Measurements from ENCODE around the gene ATP10D.

Gene ATP10D

DNA sequence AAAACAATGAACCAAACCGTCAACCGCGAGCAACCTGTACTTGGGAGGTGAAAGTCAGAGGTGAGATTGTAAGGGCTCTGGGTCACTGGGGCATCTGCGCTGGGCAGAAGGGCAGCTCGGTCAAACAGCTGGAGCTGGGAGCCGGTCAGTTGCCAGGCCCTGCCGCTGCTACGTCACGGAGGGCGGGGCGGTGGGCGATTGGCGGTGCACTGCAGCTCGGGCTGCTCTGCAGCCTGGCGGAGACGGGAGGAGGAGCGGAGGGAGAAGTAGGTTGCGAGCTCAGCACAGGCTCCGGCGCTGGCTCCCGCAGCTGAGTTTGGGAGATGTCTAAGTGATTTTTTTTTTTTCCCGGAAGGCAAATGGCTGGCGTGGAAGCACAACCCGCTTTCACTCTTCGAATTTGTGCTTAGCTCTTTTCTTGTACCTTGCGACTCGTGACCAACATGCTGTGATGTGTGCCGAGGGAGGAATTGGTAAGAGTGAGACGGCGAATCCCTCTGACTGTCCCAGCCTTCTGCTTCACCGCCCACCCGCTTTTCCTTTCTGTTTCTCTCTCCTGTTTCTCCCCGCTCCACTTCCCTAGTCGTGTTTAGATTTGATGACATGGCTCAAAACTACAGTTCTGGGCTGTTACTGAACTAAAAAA lies at the start of gene ATP10D:
Gene ATP10D (plus strand): TSS at position 229 of the 646 bp plus-strand sequence. CDS start 27,266 bp downstream, outside the sequence.
- DNase-seq = peak; percentile 58 to 97 (median 90)

DNA sequence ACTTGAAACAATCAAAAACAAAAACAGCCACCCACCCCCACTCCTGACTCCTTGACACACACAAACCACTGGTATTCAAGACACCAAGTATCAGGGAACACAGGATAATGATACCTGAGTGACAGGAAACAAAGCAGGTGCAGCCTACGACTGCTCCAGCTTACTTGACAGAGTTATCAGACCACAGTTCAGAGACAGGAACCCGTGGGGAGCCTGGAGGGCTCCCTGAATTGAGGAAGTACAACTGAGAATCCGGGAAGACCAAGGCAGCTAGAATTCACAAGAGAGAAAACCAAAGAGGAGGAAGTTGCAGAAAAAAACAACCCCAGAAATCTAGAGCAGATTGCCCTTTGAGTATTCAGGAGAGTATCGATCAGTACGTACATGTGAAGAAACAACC lies 42.1 kb upstream of the ATP10D start:
- DNase-seq = peak in 8 of 56 donors; percentile 0 to 12 (median 4)

DNA sequence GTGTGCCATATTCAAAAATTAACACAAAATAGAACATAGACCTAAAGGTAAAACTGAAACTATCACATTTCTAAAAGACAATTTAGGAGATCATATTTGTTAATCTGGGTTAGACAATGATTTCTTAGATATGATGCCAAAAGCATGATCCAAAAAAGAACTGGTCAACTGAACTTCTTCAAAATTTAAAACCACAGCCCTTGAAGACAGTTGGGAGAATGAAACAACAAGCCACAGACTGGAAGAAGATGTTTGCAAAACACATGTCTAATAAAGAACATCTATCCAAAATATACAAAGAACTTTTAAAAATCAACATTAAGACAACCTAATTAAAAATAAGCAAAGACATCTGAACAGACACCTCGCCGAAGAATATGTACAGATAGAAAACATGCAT lies 41.0 kb upstream of the ATP10D start:
- DNase-seq = no peak

DNA sequence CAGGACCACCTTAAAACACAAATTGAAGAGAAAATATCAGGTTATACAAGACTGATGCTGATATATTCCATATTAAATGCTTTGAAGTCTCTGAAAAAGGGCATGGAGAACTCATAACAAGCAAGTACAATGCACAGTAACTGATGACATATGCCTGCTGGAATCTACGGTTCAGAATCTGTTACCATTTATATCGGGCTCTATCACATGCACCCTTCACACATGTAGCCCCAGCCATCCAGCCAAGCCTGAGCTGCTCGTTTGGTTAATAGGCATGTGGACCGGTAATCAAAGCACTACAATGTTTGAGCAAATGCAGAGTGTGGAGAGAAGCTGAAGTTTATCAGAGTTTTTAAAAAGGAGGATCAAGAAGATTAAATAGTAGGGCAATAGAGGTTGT lies 33.4 kb upstream of the ATP10D start:
- no peak for DNase-seq

DNA sequence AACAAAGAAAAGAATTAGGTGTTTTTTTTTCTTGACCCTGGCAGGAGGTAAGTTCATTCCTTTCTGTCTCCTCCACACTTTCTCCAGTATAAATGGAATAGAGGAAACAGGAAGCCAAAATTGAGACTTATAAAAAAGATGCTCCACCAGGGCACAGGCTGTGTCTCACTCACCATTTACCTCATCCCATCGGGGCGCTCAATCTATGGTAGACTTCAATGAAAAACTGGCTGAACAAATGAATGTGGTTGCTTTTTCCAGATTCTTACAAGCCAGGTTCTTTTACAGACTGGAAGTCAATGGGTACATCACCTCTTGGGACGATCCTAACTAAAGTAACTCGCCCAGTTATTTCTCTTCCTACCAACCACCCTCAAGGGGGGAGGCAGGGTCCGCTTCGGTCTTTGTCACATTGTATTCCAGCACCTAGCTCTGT lies 22.3 kb upstream of the ATP10D start:
- DNase-seq = peak in 1 of 56 donors; percentile 52

DNA sequence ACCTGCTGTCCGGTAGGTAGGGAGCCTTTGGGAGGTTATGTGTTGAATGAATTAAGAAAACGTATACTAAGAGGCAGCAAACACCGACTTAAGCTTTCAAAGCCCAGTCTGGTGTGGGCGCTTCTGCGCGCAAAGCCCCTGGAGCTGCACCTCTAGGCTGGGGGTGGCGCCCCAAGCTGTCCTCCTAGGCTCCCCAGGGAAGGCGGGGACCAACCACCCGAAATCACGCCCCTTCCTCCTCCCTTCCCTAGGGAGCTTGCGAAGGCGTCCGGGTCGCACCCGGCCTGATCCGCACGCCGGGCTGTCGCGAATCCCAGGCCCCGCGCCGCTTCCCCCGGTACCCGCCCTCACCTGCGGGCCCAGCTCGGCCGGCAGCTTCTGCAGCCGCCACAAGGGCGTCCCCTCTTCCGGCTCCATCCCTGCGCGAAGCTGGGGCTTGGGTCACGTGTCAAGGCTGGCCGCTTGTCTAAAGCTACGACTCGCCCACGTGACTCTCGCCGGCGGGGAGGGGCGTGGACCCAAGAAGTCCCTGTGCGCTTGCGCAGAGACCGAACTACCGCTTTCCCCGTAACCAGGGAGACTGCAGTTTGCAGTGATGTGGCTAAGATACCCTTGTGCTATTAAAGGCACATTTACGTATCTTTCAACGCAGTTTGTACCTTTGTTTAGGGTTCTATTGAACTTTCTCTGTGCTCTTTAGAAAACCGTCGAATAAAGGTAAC lies 21.7 kb upstream of the ATP10D start, which contains the start of gene COMMD8:
Gene COMMD8 (minus strand): TSS at position 468 of the 722 bp plus-strand sequence. CDS start 51 bp downstream, at position 417.
- peak; percentile 64 to 98 (median 93) for DNase-seq

DNA sequence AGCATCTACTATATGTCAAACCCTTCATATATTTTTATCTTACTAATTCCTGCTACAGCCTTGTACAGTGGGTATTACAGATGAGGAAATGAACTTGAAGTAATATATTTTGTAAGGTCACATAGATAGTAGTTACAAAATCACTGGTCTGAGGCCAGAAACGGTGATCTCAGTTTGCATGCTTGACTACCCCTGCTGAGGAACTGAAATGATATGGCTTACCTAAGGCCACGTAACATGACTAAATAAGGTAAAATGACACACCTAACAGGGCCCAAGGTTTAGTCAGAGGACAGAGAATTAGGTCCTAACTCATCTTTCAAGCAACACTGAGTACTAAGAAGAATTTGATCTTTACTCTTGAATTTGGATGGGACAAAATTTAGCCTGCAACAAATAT lies 20.1 kb upstream of the ATP10D start:
- no peak for DNase-seq

DNA sequence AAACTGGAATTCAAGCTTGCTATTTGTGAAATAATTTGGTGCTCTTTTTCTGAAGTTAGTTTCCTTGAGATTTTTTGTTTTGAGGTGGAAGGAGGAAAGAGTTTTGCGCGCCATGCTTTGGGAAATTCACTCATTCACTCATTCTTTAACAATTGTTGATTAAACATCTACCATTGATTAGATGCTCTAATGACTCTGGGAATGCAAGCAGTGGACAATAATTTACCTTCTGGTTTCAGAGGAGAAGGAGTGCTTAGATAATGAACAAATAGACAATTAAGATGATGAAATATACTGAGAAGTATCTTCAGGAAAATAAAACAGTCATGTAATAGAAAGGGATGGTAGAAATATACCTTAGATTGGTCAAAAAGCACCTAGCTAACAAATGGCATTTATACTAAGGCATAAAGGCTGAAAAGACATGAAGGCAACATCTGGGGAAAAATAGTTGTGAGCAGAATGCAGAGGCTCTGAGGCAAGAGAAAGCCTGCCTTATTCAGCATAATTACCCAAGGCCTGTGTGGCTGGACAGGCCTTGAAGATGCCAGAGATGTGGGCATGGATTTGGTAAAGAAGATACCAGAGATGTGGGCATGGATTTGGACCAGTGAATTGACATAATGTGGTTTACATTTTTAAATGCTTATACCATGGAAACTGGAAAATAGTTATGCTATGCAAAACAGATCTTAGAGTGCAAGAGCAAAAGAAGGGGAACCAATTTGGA lies 18.9 kb upstream of the ATP10D start:
- no peak for DNase-seq

DNA sequence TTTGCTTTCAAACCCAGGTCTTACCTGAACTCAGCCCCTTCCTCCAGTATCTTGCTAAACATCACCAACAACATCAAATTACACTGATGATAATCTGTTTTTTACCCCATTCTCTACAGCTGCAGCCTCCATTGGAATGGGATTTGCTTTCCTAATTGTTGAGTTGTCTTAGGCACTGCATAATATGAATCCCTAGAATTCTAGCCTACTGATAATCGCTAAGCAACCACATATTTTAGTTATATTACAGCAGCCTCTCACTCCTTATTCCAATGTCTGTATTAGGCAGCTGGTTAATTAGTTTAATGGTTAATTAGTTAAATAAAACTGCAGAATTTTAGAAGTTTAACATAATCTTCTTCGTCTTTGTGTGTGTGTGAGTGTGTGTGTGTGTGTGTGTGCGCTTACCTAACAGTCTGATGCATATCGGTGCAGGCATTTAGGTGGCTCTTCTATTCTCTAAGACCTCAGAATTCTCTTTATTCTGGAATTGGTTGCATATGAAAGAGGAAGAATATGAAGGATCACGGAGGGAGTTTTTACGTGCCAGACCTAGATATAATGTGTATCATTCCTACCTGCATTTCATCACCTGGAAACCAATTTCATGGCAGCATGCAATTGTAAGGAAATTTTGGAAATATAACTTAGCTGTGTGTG lies 16.2 kb upstream of the ATP10D start:
- DNase-seq = no peak

DNA sequence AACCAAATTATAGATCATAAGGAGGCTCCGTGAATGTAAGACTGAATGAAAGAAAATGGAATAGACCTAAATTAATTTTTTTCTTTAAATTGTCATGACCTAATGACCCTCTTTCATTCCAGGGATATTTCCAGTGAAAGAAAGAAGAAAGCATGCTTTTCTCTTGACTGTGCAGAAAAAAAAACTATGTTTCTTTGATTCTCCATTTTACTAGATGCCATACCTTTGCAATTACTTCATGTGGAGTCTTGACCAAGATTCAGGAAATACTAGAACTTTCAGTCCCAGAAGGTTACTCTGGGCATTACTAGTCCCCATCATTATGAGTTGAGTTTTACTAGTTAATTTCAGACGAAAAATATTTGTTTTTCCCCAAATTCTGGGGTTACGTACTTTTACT lies 15.1 kb upstream of the ATP10D start:
- no peak for DNase-seq

DNA sequence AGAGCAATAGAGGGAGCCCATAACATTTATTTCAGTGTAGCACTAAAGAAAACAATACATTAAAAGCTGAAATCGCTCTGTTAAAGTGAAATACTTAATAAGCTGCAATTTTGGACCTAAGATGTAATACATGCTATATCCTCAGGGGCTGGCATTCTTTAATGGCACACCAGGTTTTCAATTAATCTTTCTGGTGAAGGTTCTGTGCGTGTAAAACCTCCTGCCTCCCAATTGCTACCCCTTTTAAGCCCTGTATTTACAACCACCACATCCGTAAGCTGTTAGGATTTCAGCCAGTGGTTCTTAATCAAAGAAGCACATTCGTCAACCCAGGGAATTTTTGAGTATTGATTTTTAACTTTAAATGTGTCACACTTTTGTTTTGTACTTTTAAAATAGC lies 14.0 kb upstream of the ATP10D start:
- no peak for DNase-seq

DNA sequence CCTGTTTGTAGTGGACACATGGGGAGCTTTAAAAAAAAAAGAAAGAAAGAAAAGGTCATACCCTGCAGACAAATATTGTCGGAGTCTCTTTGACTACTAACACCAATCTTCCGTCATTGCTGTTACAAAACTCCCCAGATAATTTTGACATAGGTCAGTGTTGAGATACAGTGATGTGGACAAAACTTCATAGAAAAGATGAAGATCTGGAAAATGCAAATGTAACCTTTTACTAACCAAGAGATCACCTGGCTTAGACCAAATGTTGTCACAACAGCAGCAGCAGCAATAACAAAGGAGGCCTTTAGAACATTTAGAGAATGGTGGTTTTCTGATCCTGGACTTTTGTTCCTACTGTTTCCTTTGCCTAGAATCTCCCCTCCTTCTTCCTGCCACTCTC lies 13.5 kb upstream of the ATP10D start:
- no peak for DNase-seq

DNA sequence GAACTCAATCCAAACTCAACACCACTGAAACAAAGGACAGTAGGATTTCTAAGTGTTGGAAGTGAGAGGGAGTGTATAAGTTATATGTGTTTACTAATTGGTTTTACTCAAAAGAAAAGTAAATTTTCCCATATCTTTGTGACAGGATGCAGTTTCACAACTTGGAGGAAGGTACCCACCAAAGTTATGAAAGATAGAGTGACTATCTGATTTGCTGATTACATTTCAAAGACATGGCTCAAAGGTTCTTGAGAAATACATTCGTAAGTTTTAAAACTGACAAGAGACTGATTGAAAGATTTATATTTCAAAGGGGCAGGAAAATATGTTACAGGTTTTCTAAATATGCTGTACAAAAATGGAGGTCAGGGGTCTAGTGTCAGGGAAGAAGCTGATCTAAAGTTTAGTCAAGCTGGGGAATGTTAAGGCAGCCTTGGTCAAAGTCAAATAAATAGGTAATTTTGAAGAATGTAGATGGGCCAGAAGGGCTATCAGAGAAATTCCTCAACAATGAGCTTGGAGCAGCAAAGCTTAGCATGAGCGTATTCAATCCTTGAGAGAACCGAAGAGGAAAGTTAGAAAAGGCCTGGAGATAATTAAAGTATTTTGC lies 11.8 kb upstream of the ATP10D start:
- DNase-seq = no peak

DNA sequence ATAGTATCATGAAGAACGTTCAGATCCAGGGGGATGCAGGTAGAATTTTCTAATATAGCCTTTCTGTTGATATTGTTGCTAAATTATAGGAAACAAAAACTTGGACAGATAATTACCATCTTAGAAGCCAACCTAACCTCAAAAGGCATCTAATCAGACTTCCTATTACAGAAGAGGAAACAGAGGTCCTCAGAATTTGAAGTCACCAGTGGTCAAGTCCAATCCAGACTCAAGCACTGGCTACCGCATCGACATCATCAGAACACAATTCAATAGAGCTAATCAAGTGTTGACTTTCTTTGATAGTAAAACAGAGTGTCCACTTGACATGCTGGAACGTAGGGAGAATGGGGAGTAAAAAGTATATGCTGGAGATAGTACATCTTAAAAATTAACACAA lies 10.3 kb upstream of the ATP10D start:
- no peak for DNase-seq

DNA sequence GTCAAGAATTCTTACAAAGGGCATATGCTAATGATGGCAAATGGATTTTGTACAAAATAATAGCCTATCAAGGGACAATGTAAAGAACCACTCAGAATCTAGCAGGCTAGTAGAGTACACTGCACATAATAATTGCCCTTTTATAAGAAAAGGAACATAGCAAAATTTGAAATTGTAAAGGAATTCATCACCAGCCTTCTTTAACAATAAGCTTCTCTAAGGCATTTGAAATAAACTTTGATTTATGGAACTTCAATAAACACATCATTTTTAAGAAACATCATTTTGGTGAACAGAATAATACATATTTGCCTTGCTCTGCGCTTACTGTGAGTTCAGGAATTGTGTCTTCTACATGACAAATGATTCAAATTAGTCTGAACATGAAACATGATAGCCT lies 9.7 kb upstream of the ATP10D start:
- no peak for DNase-seq

DNA sequence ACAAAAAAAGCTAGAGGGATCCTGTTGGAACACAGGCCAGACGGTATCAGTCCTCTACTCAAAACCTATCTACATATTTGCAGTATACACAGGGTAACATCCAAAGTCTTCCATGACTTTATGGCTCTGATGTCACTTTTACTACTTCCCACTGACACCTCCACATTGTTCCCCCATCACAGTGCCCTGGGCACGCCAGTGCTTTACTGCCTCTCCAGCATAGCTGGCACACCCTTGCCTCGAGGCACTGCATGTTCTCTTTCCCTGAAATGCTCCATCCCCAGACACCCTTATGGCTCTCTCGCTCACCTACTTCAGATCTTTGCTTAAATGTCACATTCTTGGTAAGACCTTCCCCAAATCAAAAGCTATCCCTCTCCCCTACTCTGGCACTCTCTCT lies 6.3 kb upstream of the ATP10D start:
- DNase-seq = no peak

DNA sequence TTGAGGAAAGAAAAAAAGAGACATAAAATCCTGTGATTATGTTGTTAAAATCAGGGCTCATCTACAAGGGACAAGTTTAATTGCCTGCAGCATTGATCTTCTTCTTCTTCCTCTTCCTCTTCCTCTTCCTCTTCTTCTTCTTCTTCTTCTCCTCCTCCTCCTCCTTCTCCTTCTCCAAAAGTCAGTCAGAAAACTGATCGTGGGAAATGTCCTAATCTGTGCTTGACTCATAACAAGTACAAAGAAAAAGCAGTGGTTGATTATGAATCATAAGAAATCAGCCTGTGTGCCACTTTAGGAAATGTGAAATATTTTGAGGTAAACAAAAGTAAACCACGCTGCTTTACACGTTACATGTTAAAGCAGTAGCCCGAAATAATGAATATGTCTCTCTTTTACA lies 2.7 kb upstream of the ATP10D start:
- DNase-seq = no peak

DNA sequence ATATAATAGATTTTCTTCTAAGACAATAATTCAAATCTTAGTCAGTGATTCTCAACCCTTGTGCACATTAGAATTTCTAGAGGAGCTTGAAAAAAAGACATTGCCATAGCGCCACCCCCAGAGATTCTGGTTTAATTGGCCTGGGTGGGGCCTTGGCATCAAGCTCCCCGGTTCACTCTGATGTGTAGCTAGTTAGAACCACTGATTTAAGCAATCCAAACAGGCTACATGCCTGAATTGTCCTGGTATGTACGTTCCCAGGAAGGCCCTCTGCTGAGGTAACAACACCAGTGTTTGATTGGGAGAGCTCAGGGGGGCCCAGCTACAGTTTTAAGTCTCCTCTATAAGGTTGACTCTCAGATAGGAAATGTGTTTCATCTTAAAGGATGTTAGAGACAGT lies 1.3 kb upstream of the ATP10D start:
- DNase-seq = peak in 3 of 56 donors; percentile 3 to 21 (median 6)

DNA sequence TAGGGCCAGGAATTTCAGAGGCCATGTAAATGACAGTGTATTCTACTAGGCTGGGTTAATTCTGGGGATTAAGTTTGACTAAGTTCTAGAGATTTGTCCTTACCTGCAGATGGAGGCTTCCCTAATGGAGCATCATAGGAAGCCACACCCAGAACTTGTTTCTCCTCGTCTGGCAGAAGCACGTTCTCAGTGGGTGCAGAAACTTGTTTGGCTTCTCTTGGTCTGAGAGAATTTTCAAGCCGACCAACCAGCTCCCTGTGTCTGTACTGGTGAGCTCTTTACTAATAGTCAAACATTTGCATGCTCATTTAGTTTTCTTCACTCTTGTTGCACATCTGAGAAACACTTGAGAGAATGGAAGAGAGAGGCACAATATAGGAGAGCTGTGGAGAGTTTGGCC lies 907 bp upstream of the ATP10D start:
- DNase-seq = peak in 1 of 56 donors; percentile 8

DNA sequence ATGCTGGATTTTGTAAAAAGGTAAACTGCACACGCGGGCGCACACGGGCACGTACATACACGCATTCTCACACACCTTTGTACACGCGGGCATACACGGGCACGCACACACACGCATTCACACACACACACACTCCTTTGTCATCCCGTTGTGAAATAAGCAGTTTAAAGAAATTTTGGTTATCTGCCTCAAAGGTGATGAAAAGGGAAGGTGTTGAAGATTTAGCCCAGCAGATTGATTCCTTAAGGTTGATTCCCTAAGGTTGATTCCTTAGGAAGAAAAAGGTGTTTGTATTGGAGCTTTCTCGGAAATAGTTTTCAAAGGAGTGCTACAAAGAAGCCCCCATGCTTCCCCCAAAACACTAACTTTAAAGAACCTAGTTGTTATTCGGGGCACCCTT lies 693 bp downstream of the ATP10D start:
- DNase-seq = no peak

DNA sequence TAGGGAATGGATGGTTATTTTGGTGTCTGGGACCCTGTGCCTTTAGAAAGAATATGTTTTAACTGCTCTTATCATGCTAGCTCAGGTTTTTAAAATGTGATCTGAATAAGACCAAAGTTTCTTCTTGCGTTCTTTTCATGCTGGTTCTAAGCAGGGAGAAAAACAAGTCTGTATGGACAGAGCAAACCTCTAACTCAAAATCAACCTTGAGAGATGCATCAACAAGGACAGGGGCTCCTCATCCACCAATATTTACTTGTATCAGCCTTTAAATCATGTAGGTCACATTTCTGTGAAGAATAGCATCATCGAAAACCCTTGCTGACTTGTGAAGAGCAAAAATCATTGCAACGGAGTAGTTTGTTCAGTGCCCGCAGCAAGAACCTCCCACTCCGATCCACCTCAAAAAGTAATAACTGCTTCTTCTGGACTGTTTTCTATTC lies 1.2 kb downstream of the ATP10D start:
- peak in 1 of 56 donors; percentile 14 for DNase-seq

Measured in nucleus accumbens (tissue), 56 donors.